ENCODE data around the gene PRPF4.

DNA sequence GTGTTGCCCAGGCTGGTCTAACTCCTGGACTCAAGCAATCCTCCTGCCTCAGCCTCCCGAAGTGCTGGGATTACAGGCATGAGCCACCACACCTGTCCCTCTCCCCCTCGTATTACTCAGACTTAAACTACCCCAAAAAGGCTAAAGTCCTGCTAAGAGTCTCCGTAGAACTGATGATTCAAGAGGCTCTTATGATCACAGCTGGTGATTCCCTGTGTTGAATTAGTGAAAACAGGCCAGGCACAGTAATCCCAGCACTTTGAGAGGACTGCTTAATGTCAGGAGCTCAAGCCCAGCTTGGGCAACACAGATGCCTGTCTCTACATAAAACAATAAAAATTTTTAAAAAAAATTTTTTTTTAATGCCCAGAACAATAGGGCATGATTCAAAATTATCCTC, 9.3 kb upstream of the PRPF4 start:
- TF ChIP-seq YY1 (IDR thresholded peaks at IDR 0.05; ENCODE audit: borderline replicate concordance in 1 of 3, control insufficient read depth in 1 of 3, extremely low read depth in 1 of 3, insufficient read depth in 3 of 3, insufficient read length in 1 of 3, insufficient replicate concordance in 2 of 3, low read depth in 1 of 3, low read length in 2 of 3), result no peak
- TF ChIP-seq, protein P1, sequence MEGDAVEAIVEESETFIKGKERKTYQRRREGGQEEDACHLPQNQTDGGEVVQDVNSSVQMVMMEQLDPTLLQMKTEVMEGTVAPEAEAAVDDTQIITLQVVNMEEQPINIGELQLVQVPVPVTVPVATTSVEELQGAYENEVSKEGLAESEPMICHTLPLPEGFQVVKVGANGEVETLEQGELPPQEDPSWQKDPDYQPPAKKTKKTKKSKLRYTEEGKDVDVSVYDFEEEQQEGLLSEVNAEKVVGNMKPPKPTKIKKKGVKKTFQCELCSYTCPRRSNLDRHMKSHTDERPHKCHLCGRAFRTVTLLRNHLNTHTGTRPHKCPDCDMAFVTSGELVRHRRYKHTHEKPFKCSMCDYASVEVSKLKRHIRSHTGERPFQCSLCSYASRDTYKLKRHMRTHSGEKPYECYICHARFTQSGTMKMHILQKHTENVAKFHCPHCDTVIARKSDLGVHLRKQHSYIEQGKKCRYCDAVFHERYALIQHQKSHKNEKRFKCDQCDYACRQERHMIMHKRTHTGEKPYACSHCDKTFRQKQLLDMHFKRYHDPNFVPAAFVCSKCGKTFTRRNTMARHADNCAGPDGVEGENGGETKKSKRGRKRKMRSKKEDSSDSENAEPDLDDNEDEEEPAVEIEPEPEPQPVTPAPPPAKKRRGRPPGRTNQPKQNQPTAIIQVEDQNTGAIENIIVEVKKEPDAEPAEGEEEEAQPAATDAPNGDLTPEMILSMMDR (IDR thresholded peaks at IDR 0.05 in 2 of 3, conservative IDR thresholded peaks at IDR 0.05 in 1 of 3; ENCODE audit: insufficient read depth in 2 of 3, low read depth in 1 of 3, low read length in 3 of 3), result no peak
- no peak for TF ChIP-seq RFX5 (IDR thresholded peaks at IDR 0.05; ENCODE audit: low read depth, low read length)
- TF ChIP-seq POLR2A (conservative IDR thresholded peaks at IDR 0.05), result no peak
- TF ChIP-seq, protein P2, sequence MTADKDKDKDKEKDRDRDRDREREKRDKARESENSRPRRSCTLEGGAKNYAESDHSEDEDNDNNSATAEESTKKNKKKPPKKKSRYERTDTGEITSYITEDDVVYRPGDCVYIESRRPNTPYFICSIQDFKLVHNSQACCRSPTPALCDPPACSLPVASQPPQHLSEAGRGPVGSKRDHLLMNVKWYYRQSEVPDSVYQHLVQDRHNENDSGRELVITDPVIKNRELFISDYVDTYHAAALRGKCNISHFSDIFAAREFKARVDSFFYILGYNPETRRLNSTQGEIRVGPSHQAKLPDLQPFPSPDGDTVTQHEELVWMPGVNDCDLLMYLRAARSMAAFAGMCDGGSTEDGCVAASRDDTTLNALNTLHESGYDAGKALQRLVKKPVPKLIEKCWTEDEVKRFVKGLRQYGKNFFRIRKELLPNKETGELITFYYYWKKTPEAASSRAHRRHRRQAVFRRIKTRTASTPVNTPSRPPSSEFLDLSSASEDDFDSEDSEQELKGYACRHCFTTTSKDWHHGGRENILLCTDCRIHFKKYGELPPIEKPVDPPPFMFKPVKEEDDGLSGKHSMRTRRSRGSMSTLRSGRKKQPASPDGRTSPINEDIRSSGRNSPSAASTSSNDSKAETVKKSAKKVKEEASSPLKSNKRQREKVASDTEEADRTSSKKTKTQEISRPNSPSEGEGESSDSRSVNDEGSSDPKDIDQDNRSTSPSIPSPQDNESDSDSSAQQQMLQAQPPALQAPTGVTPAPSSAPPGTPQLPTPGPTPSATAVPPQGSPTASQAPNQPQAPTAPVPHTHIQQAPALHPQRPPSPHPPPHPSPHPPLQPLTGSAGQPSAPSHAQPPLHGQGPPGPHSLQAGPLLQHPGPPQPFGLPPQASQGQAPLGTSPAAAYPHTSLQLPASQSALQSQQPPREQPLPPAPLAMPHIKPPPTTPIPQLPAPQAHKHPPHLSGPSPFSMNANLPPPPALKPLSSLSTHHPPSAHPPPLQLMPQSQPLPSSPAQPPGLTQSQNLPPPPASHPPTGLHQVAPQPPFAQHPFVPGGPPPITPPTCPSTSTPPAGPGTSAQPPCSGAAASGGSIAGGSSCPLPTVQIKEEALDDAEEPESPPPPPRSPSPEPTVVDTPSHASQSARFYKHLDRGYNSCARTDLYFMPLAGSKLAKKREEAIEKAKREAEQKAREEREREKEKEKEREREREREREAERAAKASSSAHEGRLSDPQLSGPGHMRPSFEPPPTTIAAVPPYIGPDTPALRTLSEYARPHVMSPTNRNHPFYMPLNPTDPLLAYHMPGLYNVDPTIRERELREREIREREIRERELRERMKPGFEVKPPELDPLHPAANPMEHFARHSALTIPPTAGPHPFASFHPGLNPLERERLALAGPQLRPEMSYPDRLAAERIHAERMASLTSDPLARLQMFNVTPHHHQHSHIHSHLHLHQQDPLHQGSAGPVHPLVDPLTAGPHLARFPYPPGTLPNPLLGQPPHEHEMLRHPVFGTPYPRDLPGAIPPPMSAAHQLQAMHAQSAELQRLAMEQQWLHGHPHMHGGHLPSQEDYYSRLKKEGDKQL (CRISPR knock-in tag; IDR thresholded peaks at IDR 0.05; ENCODE audit: borderline replicate concordance), result no peak
- TF ChIP-seq POLR2AphosphoS5 (IDR thresholded peaks at IDR 0.05; ENCODE audit: control insufficient read depth, insufficient read depth, low read depth, low read length), result no peak
- no peak for TF ChIP-seq SRSF7 (optimal IDR thresholded peaks at IDR 0.05; ENCODE audit: low read depth, low read length)
- TF ChIP-seq ZNF507 (tag; conservative IDR thresholded peaks at IDR 0.05), result no peak
- TF ChIP-seq POLR2AphosphoS2 (IDR thresholded peaks at IDR 0.05; ENCODE audit: low read length), result no peak
- TF ChIP-seq MYC (IDR thresholded peaks at IDR 0.05; ENCODE audit: low read depth, low read length), result no peak
- TF ChIP-seq MYC (CRISPR knock-in tag; IDR thresholded peaks at IDR 0.05; ENCODE audit: borderline replicate concordance, low read depth), result no peak
- TF ChIP-seq, protein P3, sequence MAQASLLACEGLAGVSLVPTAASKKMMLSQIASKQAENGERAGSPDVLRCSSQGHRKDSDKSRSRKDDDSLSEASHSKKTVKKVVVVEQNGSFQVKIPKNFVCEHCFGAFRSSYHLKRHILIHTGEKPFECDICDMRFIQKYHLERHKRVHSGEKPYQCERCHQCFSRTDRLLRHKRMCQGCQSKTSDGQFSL (CRISPR knock-in tag; IDR thresholded peaks at IDR 0.05), result no peak
- TF ChIP-seq, protein P3 (tag; IDR thresholded peaks at IDR 0.05), result no peak
- TF ChIP-seq, protein P4, sequence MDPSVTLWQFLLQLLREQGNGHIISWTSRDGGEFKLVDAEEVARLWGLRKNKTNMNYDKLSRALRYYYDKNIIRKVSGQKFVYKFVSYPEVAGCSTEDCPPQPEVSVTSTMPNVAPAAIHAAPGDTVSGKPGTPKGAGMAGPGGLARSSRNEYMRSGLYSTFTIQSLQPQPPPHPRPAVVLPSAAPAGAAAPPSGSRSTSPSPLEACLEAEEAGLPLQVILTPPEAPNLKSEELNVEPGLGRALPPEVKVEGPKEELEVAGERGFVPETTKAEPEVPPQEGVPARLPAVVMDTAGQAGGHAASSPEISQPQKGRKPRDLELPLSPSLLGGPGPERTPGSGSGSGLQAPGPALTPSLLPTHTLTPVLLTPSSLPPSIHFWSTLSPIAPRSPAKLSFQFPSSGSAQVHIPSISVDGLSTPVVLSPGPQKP (CRISPR knock-in tag; IDR thresholded peaks at IDR 0.05), result no peak
- TF ChIP-seq JUND (IDR thresholded peaks at IDR 0.05; ENCODE audit: borderline replicate concordance, low read depth, low read length), result no peak
- TF ChIP-seq JUND (tag; IDR thresholded peaks at IDR 0.05; ENCODE audit: borderline replicate concordance, low read depth, low read length), result no peak
- TF ChIP-seq EP300 (IDR thresholded peaks at IDR 0.05; ENCODE audit: low read length), result no peak

Measured in K562 (cell line).